HEK293 (cell line): ENCODE measurements around the gene RNPS1.
A peak's percentile ranks its signal among the peaks of the same experiment; 100 is the strongest.

ENCODE experiments used
- CTCF ChIA-PET: fragments of 350-600 bp; formaldehyde crosslinking; extraction: SDS; loops from one replicate; lab custom pipeline; 2021; ENCODE audit warnings: antibody characterized with exemption; lab: Yijun Ruan, JAX
- POLR2A ChIA-PET: fragments of 300-600 bp; formaldehyde crosslinking; extraction: SDS; loops from one replicate; lab custom pipeline; 2020; ENCODE audit warnings: antibody characterized with exemption, inconsistent platforms; lab: Yijun Ruan, JAX
- H3K27ac ChIP-seq: fragments of 200-500 bp; sonication (Bioruptor generic); 2 replicates; pipeline ENCODE4 v1.5.1; 2014; ENCODE audit warnings: low read depth, low read length, control low read depth, inconsistent platforms; ENCODE audit errors: extremely low read depth
- H3K36me3 ChIP-seq, 2 experiments: fragments of 200-500 bp in 1 of 2; sonication (Bioruptor generic) in 1 of 2; 1 replicate in 1 of 2; 2 replicates in 1 of 2; pipeline ENCODE4 v1.5.1; 2014 to 2017; ENCODE audit warnings: inconsistent platforms in 2 of 2, low read length in 2 of 2; ENCODE audit not compliant: control insufficient read depth in 2 of 2, insufficient read depth in 1 of 2
- H3K4me1 ChIP-seq: fragments of 200-500 bp; sonication (Bioruptor generic); 2 replicates; pipeline ENCODE4 v1.5.1; 2014; ENCODE audit warnings: mild to moderate bottlenecking, low read length, inconsistent platforms; ENCODE audit not compliant: control insufficient read depth, insufficient read depth
- H3K4me3 ChIP-seq: 2 replicates; pipeline ENCODE4 v1.5.1; 2011; ENCODE audit warnings: low read depth, mild to moderate bottlenecking, control low read depth, low read length, moderate library complexity
- H3K9me3 ChIP-seq: fragments of 200-500 bp; sonication (Bioruptor generic); 2 replicates; pipeline ENCODE4 v1.5.1; 2014; ENCODE audit warnings: low read depth, low read length, inconsistent platforms; ENCODE audit not compliant: control insufficient read depth, insufficient read depth
- GLIS2 ChIP-seq: fragments of 450-650 bp; formaldehyde crosslinking; IDR thresholded peaks from 2 replicates; pipeline ENCODE4 v1.5.1; 2016; ENCODE audit warnings: missing biosample characterization, missing genetic modification characterization
- KLF1 ChIP-seq: fragments of 450-650 bp; formaldehyde crosslinking; IDR thresholded peaks from 2 replicates; pipeline ENCODE4 v1.5.1; 2016; ENCODE audit warnings: missing biosample characterization, missing genetic modification characterization
- ZBTB8A ChIP-seq: fragments of 450-650 bp; formaldehyde crosslinking; IDR thresholded peaks from 2 replicates; pipeline ENCODE4 v1.5.1; 2016; ENCODE audit warnings: missing biosample characterization, missing genetic modification characterization
- ZIC2 ChIP-seq: fragments of 450-650 bp; formaldehyde crosslinking; IDR thresholded peaks from 2 replicates; pipeline ENCODE4 v1.5.1; 2016; ENCODE audit warnings: missing biosample characterization, missing genetic modification characterization
- ZNF394 ChIP-seq: fragments of 450-650 bp; formaldehyde crosslinking; IDR thresholded peaks from 2 replicates; pipeline ENCODE4 v1.5.1; 2016; ENCODE audit warnings: missing biosample characterization, missing genetic modification characterization, mild to moderate bottlenecking, moderate library complexity, borderline replicate concordance
- TF ChIP-seq, protein P1 (sequence below): fragments of 450-650 bp; formaldehyde crosslinking; IDR thresholded peaks from 2 replicates; pipeline ENCODE4 v1.5.1; 2016; ENCODE audit warnings: missing biosample characterization, missing genetic modification characterization
- TF ChIP-seq, protein P2 (sequence below): fragments of 450-650 bp; formaldehyde crosslinking; IDR thresholded peaks from 2 replicates; pipeline ENCODE4 v1.5.1; 2016; ENCODE audit warnings: missing biosample characterization, missing genetic modification characterization
- TF ChIP-seq, protein P3 (sequence below): fragments of 450-650 bp; formaldehyde crosslinking; IDR thresholded peaks from 2 replicates; pipeline ENCODE4 v1.5.1; 2016; ENCODE audit warnings: missing biosample characterization, missing genetic modification characterization
- TF ChIP-seq, protein P4 (sequence below): fragments of 450-650 bp; formaldehyde crosslinking; IDR thresholded peaks from 2 replicates; pipeline ENCODE4 v1.5.1; 2016; ENCODE audit warnings: missing biosample characterization, missing genetic modification characterization
- TF ChIP-seq, protein P5 (sequence below): fragments of 450-650 bp; formaldehyde crosslinking; IDR thresholded peaks from 2 replicates; pipeline ENCODE4 v1.5.1; 2017; ENCODE audit warnings: missing biosample characterization, missing genetic modification characterization

RNPS1 gene

GRCh38 chr16:2238150-2238837 is 29.6 kb downstream of the RNPS1 start:
- 0 out of 2 replicates have a peak, but pooled peaks have one; percentile 49 for TF ChIP-seq GLIS2 (tag by site-specific recombination)
- TF ChIP-seq, protein P1, sequence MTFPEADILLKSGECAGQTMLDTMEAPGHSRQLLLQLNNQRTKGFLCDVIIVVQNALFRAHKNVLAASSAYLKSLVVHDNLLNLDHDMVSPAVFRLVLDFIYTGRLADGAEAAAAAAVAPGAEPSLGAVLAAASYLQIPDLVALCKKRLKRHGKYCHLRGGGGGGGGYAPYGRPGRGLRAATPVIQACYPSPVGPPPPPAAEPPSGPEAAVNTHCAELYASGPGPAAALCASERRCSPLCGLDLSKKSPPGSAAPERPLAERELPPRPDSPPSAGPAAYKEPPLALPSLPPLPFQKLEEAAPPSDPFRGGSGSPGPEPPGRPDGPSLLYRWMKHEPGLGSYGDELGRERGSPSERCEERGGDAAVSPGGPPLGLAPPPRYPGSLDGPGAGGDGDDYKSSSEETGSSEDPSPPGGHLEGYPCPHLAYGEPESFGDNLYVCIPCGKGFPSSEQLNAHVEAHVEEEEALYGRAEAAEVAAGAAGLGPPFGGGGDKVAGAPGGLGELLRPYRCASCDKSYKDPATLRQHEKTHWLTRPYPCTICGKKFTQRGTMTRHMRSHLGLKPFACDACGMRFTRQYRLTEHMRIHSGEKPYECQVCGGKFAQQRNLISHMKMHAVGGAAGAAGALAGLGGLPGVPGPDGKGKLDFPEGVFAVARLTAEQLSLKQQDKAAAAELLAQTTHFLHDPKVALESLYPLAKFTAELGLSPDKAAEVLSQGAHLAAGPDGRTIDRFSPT = peak; percentile 67
- TF ChIP-seq, protein P2, sequence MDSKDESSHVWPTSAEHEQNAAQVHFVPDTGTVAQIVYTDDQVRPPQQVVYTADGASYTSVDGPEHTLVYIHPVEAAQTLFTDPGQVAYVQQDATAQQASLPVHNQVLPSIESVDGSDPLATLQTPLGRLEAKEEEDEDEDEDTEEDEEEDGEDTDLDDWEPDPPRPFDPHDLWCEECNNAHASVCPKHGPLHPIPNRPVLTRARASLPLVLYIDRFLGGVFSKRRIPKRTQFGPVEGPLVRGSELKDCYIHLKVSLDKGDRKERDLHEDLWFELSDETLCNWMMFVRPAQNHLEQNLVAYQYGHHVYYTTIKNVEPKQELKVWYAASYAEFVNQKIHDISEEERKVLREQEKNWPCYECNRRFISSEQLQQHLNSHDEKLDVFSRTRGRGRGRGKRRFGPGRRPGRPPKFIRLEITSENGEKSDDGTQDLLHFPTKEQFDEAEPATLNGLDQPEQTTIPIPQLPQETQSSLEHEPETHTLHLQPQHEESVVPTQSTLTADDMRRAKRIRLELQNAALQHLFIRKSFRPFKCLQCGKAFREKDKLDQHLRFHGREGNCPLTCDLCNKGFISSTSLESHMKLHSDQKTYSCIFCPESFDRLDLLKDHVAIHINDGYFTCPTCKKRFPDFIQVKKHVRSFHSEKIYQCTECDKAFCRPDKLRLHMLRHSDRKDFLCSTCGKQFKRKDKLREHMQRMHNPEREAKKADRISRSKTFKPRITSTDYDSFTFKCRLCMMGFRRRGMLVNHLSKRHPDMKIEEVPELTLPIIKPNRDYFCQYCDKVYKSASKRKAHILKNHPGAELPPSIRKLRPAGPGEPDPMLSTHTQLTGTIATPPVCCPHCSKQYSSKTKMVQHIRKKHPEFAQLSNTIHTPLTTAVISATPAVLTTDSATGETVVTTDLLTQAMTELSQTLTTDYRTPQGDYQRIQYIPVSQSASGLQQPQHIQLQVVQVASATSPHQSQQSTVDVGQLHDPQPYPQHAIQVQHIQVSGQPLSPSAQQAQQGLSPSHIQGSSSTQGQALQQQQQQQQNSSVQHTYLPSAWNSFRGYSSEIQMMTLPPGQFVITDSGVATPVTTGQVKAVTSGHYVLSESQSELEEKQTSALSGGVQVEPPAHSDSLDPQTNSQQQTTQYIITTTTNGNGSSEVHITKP = 0 out of 2 replicates have a peak, but pooled peaks have one; percentile 23
- TF ChIP-seq ZIC2 (tag by site-specific recombination) = no peak
- TF ChIP-seq, protein P3, sequence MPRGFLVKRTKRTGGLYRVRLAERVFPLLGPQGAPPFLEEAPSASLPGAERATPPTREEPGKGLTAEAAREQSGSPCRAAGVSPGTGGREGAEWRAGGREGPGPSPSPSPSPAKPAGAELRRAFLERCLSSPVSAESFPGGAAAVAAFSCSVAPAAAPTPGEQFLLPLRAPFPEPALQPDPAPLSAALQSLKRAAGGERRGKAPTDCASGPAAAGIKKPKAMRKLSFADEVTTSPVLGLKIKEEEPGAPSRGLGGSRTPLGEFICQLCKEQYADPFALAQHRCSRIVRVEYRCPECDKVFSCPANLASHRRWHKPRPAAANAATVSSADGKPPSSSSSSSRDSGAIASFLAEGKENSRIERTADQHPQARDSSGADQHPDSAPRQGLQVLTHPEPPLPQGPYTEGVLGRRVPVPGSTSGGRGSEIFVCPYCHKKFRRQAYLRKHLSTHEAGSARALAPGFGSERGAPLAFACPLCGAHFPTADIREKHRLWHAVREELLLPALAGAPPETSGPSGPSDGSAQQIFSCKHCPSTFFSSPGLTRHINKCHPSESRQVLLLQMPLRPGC (tag by site-specific recombination) = no peak
- peak; percentile 60 for TF ChIP-seq KLF1 (tag by site-specific recombination)
- no peak for TF ChIP-seq ZNF394 (tag by site-specific recombination)
- peak; percentile 45; the same call in 1 of the 2 replicates for TF ChIP-seq ZBTB8A (tag by site-specific recombination)
- TF ChIP-seq, protein P4, sequence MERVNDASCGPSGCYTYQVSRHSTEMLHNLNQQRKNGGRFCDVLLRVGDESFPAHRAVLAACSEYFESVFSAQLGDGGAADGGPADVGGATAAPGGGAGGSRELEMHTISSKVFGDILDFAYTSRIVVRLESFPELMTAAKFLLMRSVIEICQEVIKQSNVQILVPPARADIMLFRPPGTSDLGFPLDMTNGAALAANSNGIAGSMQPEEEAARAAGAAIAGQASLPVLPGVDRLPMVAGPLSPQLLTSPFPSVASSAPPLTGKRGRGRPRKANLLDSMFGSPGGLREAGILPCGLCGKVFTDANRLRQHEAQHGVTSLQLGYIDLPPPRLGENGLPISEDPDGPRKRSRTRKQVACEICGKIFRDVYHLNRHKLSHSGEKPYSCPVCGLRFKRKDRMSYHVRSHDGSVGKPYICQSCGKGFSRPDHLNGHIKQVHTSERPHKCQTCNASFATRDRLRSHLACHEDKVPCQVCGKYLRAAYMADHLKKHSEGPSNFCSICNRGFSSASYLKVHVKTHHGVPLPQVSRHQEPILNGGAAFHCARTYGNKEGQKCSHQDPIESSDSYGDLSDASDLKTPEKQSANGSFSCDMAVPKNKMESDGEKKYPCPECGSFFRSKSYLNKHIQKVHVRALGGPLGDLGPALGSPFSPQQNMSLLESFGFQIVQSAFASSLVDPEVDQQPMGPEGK = peak; percentile 13; the same call in 1 of the 2 replicates
- TF ChIP-seq, protein P5, sequence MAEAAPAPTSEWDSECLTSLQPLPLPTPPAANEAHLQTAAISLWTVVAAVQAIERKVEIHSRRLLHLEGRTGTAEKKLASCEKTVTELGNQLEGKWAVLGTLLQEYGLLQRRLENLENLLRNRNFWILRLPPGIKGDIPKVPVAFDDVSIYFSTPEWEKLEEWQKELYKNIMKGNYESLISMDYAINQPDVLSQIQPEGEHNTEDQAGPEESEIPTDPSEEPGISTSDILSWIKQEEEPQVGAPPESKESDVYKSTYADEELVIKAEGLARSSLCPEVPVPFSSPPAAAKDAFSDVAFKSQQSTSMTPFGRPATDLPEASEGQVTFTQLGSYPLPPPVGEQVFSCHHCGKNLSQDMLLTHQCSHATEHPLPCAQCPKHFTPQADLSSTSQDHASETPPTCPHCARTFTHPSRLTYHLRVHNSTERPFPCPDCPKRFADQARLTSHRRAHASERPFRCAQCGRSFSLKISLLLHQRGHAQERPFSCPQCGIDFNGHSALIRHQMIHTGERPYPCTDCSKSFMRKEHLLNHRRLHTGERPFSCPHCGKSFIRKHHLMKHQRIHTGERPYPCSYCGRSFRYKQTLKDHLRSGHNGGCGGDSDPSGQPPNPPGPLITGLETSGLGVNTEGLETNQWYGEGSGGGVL (tag by site-specific recombination) = no peak
- POLR2A ChIA-PET = interaction anchor here (0.6 to 5.3 kb wide), 9 partner anchors 9 to 83 kb away, joined by 3 to 48 read pairs (median 7); partner anchors contain the start of genes ECI1, MLST8, PGP and TRAF7
- Histone ChIP-seq H3K27ac (no peak overlapping the region), H3K4me3 (no peak overlapping the region), H3K9me3 (no peaks in the 10 kb centered on the region), H3K36me3 (peaks cover 3 to 50% of the 10 kb centered on the region in 2 experiments; a peak in 2 of 3 replicates), H3K4me1 (peaks cover 4% of the 10 kb centered on the region; the same call in 1 of the 2 replicates)
- CTCF ChIA-PET = interaction anchor here (0.5 to 0.8 kb wide), 2 partner anchors 263 to 688 kb away, joined by 3 read pairs; no protein-coding TSS in a partner anchor
